HG02623 (cell line): ENCODE measurements around the gene PREPL.

Experiments
- ATAC-seq: cut with Tn5 transposase; IDR thresholded peaks from one replicate; pipeline ENCODE4 v1.9.1; 2021; ENCODE audit warnings: moderate library complexity; ENCODE audit not compliant: unreplicated experiment

Gene PREPL

GRCh38 chr2:44296653-44297052 lies 64.6 kb downstream of the PREPL start:
- ATAC-seq: no peak

DNA sequence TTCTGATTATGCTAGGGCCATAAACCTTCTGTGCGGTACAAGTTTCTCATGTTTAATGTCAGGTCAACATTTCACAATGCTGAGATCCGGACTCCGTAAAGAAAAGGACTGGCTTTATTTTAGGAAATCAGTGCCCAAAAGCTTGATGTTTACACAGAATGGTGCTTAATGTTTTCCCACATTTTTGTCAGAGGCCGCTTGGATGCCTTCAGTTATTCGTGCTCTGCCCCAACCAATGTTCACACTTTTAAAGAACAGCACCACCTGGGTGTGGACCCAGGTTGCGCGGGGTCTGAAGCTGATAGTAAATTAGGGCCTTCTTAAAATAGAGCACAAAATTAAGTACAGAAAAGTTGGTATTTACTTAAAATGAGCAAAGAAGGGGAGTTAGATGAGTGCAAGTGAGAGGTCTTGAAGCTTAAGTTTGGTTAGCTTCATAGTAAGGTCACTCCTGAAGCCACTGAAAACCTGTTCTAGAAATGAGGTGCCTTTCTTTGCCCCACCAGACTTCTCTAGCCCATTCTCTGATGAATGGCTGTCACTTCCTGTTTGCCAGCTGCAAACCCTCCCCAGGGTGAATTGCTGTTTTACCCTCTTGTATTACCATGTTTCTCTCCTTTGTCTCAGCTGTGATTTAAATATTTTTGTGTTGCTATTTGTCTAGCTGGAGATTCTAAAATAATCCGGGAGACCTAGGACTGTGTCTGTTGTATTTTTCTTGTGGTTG lies 65.5 kb downstream of the PREPL start:
- ATAC-seq: no peak

GRCh38 chr2:44295113-44295512 lies 66.2 kb downstream of the PREPL start:
- no peak for ATAC-seq

DNA sequence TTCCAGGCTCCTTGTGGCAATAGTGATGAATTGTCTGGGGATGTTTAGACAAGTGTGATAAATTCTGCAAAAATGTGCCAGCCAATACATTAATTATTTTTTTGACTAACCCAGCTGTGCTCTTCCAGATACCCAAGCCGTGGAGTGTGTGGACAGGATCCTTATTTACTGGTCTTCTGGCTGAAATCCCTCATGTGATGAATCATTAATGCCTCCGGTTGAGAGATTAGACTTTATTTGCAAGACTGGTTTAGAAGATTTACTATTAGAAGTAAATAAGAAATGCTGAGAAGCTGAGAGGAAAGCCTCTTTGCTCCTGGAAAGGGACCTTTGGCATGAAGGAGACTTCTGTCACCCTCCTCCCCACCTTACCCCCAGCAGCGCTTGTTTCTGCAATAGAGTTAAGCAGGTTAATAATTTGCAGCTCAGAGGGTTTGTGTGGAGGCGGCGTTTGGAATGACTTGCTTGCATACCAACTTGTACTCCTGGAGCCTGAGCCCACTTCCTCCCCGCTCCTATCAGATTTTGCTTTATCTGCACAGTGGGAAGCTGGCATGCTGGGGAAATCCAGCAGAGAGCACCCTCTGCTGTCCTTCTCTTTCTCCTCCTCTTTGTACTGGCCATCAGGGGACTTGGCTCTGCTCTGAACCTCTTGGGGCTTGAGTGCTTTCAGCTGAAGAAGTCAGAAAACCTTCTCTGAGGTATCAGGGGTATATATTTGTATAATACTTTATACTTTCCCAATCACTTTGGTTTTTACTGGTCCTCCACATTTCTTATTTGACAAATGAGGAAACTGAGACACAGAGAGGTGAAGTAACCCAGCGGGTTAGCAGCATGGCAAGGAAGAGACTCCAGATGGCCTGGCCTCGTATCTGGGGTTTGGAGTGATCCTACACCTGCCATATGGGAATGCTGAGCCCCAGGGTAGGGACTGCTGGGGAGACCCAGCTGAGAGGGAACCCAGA lies 69.7 kb downstream of the PREPL start:
- ATAC-seq: no peak

DNA sequence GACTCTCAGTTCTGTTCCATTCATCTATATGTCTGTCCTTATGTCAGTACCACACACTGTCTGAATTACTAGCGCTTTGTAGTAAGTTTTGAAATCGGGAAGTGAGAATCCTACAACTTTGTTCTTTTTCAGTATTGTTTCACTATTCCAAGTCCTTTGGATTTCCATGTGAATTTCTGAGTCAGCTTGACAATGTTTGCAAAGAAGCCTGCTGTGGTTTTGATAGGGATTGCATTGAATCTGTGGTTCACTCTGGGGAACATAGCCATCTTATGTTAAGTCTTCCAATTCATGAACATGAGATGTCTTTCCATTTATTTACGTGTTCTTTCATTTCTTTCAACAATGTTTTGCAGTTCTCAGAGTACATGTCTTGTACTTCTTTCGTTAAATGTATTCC lies 71.0 kb downstream of the PREPL start:
- no peak for ATAC-seq

DNA sequence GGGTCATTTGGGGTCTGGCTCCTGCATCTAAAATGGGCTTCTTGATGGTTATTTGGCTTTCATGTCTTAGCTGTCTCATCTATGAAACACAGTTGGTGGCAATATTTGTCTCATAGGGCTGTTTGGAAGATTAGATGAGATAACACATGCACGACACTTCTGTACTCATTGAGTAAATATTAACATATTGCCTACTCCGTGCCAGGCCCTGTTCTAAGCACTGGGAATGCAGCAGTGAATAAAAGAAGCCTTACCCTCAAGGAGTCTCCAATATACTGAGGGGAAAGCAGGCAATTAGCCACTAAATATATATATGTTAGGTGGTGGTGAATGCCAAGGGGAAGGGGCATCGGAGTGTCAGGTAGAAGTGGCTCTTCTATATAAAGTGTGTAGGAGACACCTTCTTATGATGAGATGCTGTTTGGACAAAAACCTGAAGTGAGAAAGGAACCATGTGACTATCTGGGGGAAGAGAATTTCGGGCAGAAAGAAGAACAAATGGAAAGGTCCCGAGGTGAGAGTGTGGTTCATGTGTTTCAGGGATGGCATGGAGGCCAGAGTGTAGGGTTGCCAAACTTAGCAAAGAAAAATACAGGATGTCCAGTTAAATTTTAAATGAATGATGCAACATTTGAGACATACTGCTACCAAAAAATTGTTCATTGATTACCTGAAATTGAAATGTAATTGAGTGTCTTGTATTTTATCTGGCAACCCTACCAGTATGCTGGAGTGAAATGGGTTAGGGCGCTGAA lies 74.2 kb downstream of the PREPL start:
- no peak for ATAC-seq

DNA sequence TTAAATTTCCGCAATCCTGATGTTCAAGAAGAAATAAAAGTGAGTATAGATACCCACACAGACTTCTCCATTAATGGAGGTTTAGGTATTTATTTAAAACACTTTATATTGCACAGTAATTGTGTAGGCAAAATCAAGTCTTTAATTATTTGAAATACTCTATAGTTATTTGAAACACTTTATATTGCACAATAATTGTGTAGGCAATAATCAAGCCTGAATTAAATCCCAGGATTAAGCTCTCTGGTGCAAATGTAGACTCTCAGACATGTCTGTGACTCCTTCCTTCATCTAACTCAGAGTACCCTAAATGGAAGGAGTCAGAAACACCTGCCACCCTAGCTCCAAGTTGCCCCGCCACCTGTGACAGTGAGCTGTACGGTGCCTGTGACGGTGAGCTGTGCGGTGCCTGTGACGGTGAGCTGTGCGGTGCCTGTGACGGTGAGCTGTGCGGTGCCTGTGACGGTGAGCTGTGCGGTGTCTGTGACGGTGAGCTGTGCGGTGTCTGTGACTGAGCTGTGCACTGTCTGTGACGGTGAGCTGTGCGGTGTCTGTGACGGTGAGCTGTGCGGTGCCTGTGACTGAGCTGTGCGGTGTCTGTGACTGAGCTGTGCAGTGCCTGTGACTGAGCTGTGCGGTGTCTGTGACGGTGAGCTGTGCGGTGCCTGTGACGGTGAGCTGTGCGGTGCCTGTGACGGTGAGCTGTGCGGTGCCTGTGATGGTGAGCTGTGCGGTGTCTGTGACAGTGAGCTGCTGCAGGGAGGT lies 75.0 kb downstream of the PREPL start:
- ATAC-seq: no peak

DNA sequence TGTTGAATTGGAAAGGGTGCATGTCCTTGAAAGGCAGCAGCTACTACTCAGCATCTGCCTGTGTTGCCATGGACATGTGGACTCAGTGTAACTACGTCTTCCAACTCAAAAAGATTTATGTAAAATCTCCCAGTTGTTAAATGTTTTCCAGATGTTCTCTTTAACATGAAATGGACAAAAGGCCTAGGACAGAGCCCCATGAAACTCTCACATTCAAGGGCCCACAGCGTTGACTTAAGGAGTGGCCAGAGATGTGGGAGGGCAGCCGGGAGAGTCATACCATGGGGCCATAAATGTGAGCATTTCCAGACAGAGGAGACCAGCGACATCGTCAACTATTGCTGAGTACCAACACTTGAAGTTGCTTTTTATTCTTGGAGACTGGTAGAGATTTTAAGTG lies 76.1 kb downstream of the PREPL start:
- ATAC-seq: no peak

GRCh38 chr2:44283116-44283666 lies 78.1 kb downstream of the PREPL start:
- ATAC-seq: no peak

GRCh38 chr2:44280869-44281268 lies 80.4 kb downstream of the PREPL start:
- ATAC-seq: no peak

GRCh38 chr2:44277541-44277940 lies 83.8 kb downstream of the PREPL start:
- ATAC-seq: no peak

DNA sequence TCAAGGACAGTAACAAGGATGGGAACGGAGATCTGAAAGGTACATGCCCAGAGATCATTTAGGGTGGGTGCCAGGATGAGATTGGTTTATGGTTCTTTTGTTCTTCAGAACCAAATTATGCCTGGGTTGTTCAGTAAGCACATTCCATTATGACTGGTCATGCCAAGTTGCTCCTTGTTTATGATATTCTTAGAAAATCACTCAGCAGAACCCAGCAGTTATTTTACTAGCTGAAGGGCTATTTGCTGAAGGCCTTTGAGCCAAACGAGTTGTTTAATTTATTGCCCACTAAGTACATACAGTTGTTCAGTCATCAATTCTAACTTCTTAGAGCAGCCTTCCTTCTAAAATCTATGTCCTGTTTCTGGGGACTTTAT lies 85.4 kb downstream of the PREPL start:
- ATAC-seq: no peak

DNA sequence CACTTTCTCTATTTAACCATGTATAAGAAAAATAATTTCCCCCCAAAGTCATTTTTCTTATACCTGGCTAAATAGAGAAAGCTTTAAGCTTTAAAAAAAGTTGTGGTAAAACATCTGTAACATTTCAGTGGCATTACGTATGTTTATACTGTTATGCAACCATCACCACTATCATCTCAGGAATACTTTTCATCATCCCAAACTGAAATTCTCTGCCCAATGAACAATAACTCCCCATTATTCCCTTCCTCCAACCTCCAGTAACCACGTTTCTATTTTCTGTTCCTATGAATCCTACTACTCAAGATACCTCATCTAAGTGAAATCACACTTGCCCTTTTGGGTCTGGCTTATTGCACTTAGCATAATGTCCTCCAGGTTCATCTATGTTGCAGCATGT lies 87.7 kb downstream of the PREPL start:
- ATAC-seq: no peak

GRCh38 chr2:44273076-44273475 lies 88.2 kb downstream of the PREPL start:
- ATAC-seq: no peak

DNA sequence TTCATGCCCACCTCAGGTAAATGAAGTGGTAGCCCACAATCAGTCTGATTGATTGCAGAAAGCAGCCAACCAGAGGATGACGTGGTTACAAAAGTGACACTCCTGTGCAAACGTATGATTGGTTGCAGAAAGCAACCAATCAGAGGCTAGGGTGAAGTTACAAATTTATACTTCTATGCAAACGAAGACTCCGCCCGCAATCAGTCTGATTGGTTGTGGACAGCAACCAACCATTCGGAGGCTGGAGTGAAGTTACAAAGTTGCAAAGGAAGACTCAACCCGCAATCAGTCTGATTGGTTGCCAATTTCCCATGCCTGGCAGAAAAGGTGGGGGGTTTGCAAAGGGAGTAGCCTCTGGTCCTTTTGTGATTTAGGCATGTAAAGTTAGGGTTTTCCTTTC lies 90.0 kb downstream of the PREPL start:
- no peak for ATAC-seq

GRCh38 chr2:44269831-44270230 lies 91.5 kb downstream of the PREPL start:
- ATAC-seq: no peak

- no peak for ATAC-seq
These were observed 93.3 kb downstream of the PREPL start for GRCh38 chr2:44267796-44268648.
